WTC11 (cell line): ENCODE results near the gene SPAG9.

Source experiments
- ATF3 ChIP-seq: sonication (generic); formaldehyde crosslinking; conservative IDR thresholded peaks from 2 replicates; pipeline ENCODE4 v1.8.1; 2022; ENCODE audit warnings: mild to moderate bottlenecking, missing genetic modification reagents
- CREB1 ChIP-seq: sonication (generic); formaldehyde crosslinking; IDR thresholded peaks from 2 replicates; pipeline ENCODE4 v1.8.0; 2023; ENCODE audit warnings: mild to moderate bottlenecking, missing genetic modification reagents
- ELF4 ChIP-seq: sonication (generic); formaldehyde crosslinking; IDR thresholded peaks from 2 replicates; pipeline ENCODE4 v1.8.1; 2022; ENCODE audit warnings: low read depth, mild to moderate bottlenecking, moderate library complexity, missing genetic modification reagents
- FOXP1 ChIP-seq: sonication (generic); formaldehyde crosslinking; IDR thresholded peaks from 2 replicates; pipeline ENCODE4 v1.8.0; 2022; ENCODE audit warnings: missing genetic modification reagents, mild to moderate bottlenecking, moderate library complexity, borderline replicate concordance
- JUN ChIP-seq: sonication (generic); formaldehyde crosslinking; IDR thresholded peaks from 2 replicates; pipeline ENCODE4 v1.8.0; 2023; ENCODE audit warnings: mild to moderate bottlenecking, missing genetic modification reagents
- MAX ChIP-seq: sonication (generic); formaldehyde crosslinking; IDR thresholded peaks from 2 replicates; pipeline ENCODE4 v1.8.0; 2022; ENCODE audit warnings: mild to moderate bottlenecking, missing genetic modification reagents
- MLX ChIP-seq: sonication (generic); formaldehyde crosslinking; IDR thresholded peaks from 2 replicates; pipeline ENCODE4 v1.8.1; 2023; ENCODE audit warnings: mild to moderate bottlenecking, missing genetic modification reagents, moderate library complexity
- MXD4 ChIP-seq: fragments of 250-450 bp; sonication (Bioruptor Pico); IDR thresholded peaks from 2 replicates; pipeline ENCODE4 v1.8.0; 2021; ENCODE audit warnings: mild to moderate bottlenecking, moderate library complexity, borderline replicate concordance
- NR2C2 ChIP-seq: sonication (generic); formaldehyde crosslinking; IDR thresholded peaks from 2 replicates; pipeline ENCODE4 v1.8.0; 2022; ENCODE audit warnings: mild to moderate bottlenecking, missing genetic modification reagents
- PREB ChIP-seq: sonication (generic); formaldehyde crosslinking; IDR thresholded peaks from 2 replicates; pipeline ENCODE4 v1.8.1; 2022; ENCODE audit warnings: mild to moderate bottlenecking, missing genetic modification reagents, moderate library complexity, borderline replicate concordance
- TF ChIP-seq, protein P1 (sequence below): fragments of 200-600 bp; IDR thresholded peaks from 2 replicates; pipeline ENCODE4 v1.8.0; 2022; ENCODE audit warnings: antibody characterized with exemption
- TF ChIP-seq, protein P2 (sequence below): sonication (generic); formaldehyde crosslinking; conservative IDR thresholded peaks from 2 replicates; pipeline ENCODE4 v1.8.1; 2023; ENCODE audit warnings: mild to moderate bottlenecking, low read depth, missing genetic modification reagents, moderate library complexity
- TF ChIP-seq, protein P3 (sequence below): sonication (generic); formaldehyde crosslinking; IDR thresholded peaks from 2 replicates; pipeline ENCODE4 v1.8.1; 2023; ENCODE audit warnings: mild to moderate bottlenecking, missing genetic modification reagents, borderline replicate concordance

GRCh38 chr17:50956409-50956749 lies 164.3 kb downstream of the SPAG9 start:
- TF ChIP-seq, protein P1, sequence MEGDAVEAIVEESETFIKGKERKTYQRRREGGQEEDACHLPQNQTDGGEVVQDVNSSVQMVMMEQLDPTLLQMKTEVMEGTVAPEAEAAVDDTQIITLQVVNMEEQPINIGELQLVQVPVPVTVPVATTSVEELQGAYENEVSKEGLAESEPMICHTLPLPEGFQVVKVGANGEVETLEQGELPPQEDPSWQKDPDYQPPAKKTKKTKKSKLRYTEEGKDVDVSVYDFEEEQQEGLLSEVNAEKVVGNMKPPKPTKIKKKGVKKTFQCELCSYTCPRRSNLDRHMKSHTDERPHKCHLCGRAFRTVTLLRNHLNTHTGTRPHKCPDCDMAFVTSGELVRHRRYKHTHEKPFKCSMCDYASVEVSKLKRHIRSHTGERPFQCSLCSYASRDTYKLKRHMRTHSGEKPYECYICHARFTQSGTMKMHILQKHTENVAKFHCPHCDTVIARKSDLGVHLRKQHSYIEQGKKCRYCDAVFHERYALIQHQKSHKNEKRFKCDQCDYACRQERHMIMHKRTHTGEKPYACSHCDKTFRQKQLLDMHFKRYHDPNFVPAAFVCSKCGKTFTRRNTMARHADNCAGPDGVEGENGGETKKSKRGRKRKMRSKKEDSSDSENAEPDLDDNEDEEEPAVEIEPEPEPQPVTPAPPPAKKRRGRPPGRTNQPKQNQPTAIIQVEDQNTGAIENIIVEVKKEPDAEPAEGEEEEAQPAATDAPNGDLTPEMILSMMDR, result no peak
- TF ChIP-seq PREB (CRISPR knock-in tag) (no peak), CREB1 (CRISPR knock-in tag) (no peak), MAX (CRISPR knock-in tag) (no peak), FOXP1 (CRISPR knock-in tag) (no peak), ATF3 (no peak), ELF4 (no peak), NR2C2 (CRISPR knock-in tag) (no peak), MXD4 (CRISPR knock-in tag) (no peak), JUN (CRISPR knock-in tag) (no peak), MLX (CRISPR knock-in tag) (no peak)
- TF ChIP-seq, protein P2, sequence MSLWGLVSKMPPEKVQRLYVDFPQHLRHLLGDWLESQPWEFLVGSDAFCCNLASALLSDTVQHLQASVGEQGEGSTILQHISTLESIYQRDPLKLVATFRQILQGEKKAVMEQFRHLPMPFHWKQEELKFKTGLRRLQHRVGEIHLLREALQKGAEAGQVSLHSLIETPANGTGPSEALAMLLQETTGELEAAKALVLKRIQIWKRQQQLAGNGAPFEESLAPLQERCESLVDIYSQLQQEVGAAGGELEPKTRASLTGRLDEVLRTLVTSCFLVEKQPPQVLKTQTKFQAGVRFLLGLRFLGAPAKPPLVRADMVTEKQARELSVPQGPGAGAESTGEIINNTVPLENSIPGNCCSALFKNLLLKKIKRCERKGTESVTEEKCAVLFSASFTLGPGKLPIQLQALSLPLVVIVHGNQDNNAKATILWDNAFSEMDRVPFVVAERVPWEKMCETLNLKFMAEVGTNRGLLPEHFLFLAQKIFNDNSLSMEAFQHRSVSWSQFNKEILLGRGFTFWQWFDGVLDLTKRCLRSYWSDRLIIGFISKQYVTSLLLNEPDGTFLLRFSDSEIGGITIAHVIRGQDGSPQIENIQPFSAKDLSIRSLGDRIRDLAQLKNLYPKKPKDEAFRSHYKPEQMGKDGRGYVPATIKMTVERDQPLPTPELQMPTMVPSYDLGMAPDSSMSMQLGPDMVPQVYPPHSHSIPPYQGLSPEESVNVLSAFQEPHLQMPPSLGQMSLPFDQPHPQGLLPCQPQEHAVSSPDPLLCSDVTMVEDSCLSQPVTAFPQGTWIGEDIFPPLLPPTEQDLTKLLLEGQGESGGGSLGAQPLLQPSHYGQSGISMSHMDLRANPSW (CRISPR knock-in tag), result no peak
- TF ChIP-seq, protein P3, sequence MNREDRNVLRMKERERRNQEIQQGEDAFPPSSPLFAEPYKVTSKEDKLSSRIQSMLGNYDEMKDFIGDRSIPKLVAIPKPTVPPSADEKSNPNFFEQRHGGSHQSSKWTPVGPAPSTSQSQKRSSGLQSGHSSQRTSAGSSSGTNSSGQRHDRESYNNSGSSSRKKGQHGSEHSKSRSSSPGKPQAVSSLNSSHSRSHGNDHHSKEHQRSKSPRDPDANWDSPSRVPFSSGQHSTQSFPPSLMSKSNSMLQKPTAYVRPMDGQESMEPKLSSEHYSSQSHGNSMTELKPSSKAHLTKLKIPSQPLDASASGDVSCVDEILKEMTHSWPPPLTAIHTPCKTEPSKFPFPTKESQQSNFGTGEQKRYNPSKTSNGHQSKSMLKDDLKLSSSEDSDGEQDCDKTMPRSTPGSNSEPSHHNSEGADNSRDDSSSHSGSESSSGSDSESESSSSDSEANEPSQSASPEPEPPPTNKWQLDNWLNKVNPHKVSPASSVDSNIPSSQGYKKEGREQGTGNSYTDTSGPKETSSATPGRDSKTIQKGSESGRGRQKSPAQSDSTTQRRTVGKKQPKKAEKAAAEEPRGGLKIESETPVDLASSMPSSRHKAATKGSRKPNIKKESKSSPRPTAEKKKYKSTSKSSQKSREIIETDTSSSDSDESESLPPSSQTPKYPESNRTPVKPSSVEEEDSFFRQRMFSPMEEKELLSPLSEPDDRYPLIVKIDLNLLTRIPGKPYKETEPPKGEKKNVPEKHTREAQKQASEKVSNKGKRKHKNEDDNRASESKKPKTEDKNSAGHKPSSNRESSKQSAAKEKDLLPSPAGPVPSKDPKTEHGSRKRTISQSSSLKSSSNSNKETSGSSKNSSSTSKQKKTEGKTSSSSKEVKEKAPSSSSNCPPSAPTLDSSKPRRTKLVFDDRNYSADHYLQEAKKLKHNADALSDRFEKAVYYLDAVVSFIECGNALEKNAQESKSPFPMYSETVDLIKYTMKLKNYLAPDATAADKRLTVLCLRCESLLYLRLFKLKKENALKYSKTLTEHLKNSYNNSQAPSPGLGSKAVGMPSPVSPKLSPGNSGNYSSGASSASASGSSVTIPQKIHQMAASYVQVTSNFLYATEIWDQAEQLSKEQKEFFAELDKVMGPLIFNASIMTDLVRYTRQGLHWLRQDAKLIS (CRISPR knock-in tag), result no peak
